Upper lobe of left lung (tissue), 6 donors: ENCODE data around the gene KCNMA1. TPM values are rescaled to one million over a fixed set of nuclear protein-coding genes. Genes with fewer than 3 reads are reported as not detected.
A peak's percentile ranks its signal among the peaks of the same experiment; 100 is the strongest.
"Not testable (repeated sequence)": the region's sequence is repeated elsewhere in the genome, so short reads cannot be mapped to it uniquely, and the experiment has no call there.

ENCODE experiments used
- ATAC-seq, 2 donors: fragments of 200-7000 bp; cut with Tn5 transposase; one replicate each; pipeline ENCODE4 v1.9.1; 2022; ENCODE audit warnings: mild to moderate bottlenecking in 2 of 2, moderate library complexity in 2 of 2; ENCODE audit not compliant: low FRiP score in 2 of 2
- DNase-seq, 2 donors: peaks; one replicate each; pipeline ENCODE4 v3.0.0-alpha.2; 2019 to 2020
- H3K27ac ChIP-seq, 4 donors: fragments of 200-600 bp; sonication (generic); one replicate each; pipeline ENCODE4 v1.5.1; 2016 to 2019
- H3K27me3 ChIP-seq, 4 donors: fragments of 200-600 bp; sonication (generic); one replicate each; pipeline ENCODE4 v1.5.1; 2017 to 2019
- H3K36me3 ChIP-seq, 4 donors: fragments of 200-600 bp; sonication (generic); one replicate each; pipeline ENCODE4 v1.5.1; 2016 to 2019
- H3K4me1 ChIP-seq, 4 donors: fragments of 200-600 bp; sonication (generic); one replicate each; pipeline ENCODE4 v1.5.1; 2018 to 2019
- H3K4me3 ChIP-seq, 4 donors: fragments of 200-600 bp; sonication (generic); one replicate each; pipeline ENCODE4 v1.5.1; 2017 to 2019; ENCODE audit warnings: mild to moderate bottlenecking in 2 of 4, moderate library complexity in 1 of 4
- H3K9me3 ChIP-seq, 4 donors: fragments of 200-600 bp; sonication (generic); one replicate each; pipeline ENCODE4 v1.5.1; 2018 to 2019
- CTCF ChIP-seq, 6 experiments: fragments of 450-650 bp in 4 of 6; fragments of 200-600 bp in 2 of 6; sonication (generic) in 2 of 6; IDR thresholded peaks; one replicate each; pipeline ENCODE4 v1.5.1; 2016 to 2019; ENCODE audit warnings: antibody characterized with exemption in 6 of 6
- EP300 ChIP-seq, 4 donors: sonication (generic); formaldehyde crosslinking; IDR thresholded peaks; one replicate each; pipeline ENCODE4 v1.5.1; 2017; ENCODE audit warnings: antibody characterized with exemption in 4 of 4, control low read depth in 2 of 4
- POLR2A ChIP-seq, 4 donors: fragments of 450-650 bp; IDR thresholded peaks; one replicate each; pipeline ENCODE4 v1.5.1; 2016 to 2017; ENCODE audit warnings: antibody characterized with exemption in 4 of 4, mild to moderate bottlenecking in 2 of 4
- POLR2AphosphoS5 ChIP-seq, 2 donors: sonication (generic); formaldehyde crosslinking; IDR thresholded peaks; one replicate each; pipeline ENCODE4 v1.5.1; 2017; ENCODE audit warnings: antibody characterized with exemption in 2 of 2
- WGBS, 2 donors: methylation state at CpG; one replicate each; pipeline ENCODE4 v1.1.5; 2017 to 2018; 5-methylcytosine and 5-hydroxymethylcytosine counted together
- total RNA-seq, 6 donors: library from RNA; depleted of rRNA in 4 of 6; stranded (reverse); fragments of >200 nt in 4 of 6; gene quantifications; one replicate each; pipeline versions ENCODE4 v1.1.0 to v1.2.1, GENCODE V29; 2016 to 2021
- donor health status: DM: no; HTN: no; CAD: no; lungs with moderate emphysema.
- donor health status: DM: no; HTN: yes; CAD: no; lungs with severe emphysema.

Gene KCNMA1
- total RNA-seq, 6 donors from 2014 or later: 5.8 to 107 (median 22.0) TPM

- ATAC-seq (no peak), DNase-seq (no peak)
- no peaks in the 10 kb centered on the region for H3K36me3 ChIP-seq
- WGBS, 2 donors: 78% methylated on average over 4 of the region's 4 CpGs
- no peaks in the 10 kb centered on the region for H3K27me3 ChIP-seq
- H3K4me1 ChIP-seq: no peaks in the 10 kb centered on the region
- no peak overlapping the region for H3K4me3 ChIP-seq
- H3K27ac ChIP-seq: peak overlapping the region in 1 of 4 donors; percentile 41
- TF ChIP-seq POLR2AphosphoS5 (IDR thresholded peaks at IDR 0.05) (no peak), CTCF (IDR thresholded peaks at IDR 0.05) (no peak), POLR2A (IDR thresholded peaks at IDR 0.05) (no peak), EP300 (IDR thresholded peaks at IDR 0.05) (no peak)
- H3K9me3 ChIP-seq: no peaks in the 10 kb centered on the region
These were observed 45.1 kb downstream of the KCNMA1 start for GRCh38 chr10:77592510-77592909.

- Histone ChIP-seq H3K9me3 (no peaks in the 10 kb centered on the region), H3K27me3 (no peaks in the 10 kb centered on the region), H3K4me3 (no peak overlapping the region), H3K4me1 (no peaks in the 10 kb centered on the region), H3K36me3 (no peaks in the 10 kb centered on the region), H3K27ac (no peak overlapping the region)
- no peak for ATAC-seq
- no peak for DNase-seq
- WGBS, 2 donors: 95 to 100% methylated on average over 2 to 3 of the region's 3 CpGs
- TF ChIP-seq CTCF (IDR thresholded peaks at IDR 0.05): no peak
- no peak for TF ChIP-seq POLR2A (IDR thresholded peaks at IDR 0.05)
- no peak for TF ChIP-seq EP300 (IDR thresholded peaks at IDR 0.05)
These were observed 46.2 kb downstream of the KCNMA1 start for GRCh38 chr10:77591238-77591880.

- WGBS, 2 donors: 93% methylated on average over 9 to 28 of the region's 32 CpGs
- H3K4me1 ChIP-seq: no peaks in the 10 kb centered on the region
- H3K9me3 ChIP-seq: no peaks in the 10 kb centered on the region
- no peaks in the 10 kb centered on the region for H3K36me3 ChIP-seq
- peak in 1 of 2 donors; percentile 68 for DNase-seq
- no peak for ATAC-seq
- no peak overlapping the region for H3K4me3 ChIP-seq
- no peak for TF ChIP-seq POLR2A (IDR thresholded peaks at IDR 0.05)
- no peak for TF ChIP-seq POLR2AphosphoS5 (IDR thresholded peaks at IDR 0.05)
- no peak for TF ChIP-seq CTCF (IDR thresholded peaks at IDR 0.05)
- TF ChIP-seq EP300 (IDR thresholded peaks at IDR 0.05): no peak
- no peak overlapping the region for H3K27ac ChIP-seq
- no peaks in the 10 kb centered on the region for H3K27me3 ChIP-seq
These were observed 47.0 kb downstream of the KCNMA1 start for GRCh38 chr10:77590344-77591237.

- H3K4me3 ChIP-seq, DNase-seq, ATAC-seq, H3K36me3 ChIP-seq, H3K27me3 ChIP-seq, H3K4me1 ChIP-seq, H3K27ac ChIP-seq, H3K9me3 ChIP-seq: not testable (repeated sequence)
- WGBS, 2 donors: 86 to 96% methylated on average over 7 to 8 of the region's 8 CpGs
These were observed 47.9 kb downstream of the KCNMA1 start for GRCh38 chr10:77589703-77590102.

GRCh38 chr10:77588886-77589285, 48.7 kb downstream of the KCNMA1 start:
- no peaks in the 10 kb centered on the region for H3K36me3 ChIP-seq
- DNase-seq (no peak), ATAC-seq (no peak)
- no peaks in the 10 kb centered on the region for H3K4me1 ChIP-seq
- H3K4me3 ChIP-seq: no peak overlapping the region
- no peak overlapping the region for H3K27ac ChIP-seq
- H3K9me3 ChIP-seq: no peaks in the 10 kb centered on the region
- no peak for TF ChIP-seq CTCF (IDR thresholded peaks at IDR 0.05)
- no peak for TF ChIP-seq EP300 (IDR thresholded peaks at IDR 0.05)
- no peak for TF ChIP-seq POLR2AphosphoS5 (IDR thresholded peaks at IDR 0.05)
- TF ChIP-seq POLR2A (IDR thresholded peaks at IDR 0.05): no peak
- 86 to 94% methylated on average over 7 of the region's 7 CpGs for WGBS, 2 donors
- H3K27me3 ChIP-seq: no peaks in the 10 kb centered on the region
